Endothelial cell (in vitro differentiated cells): ENCODE measurements around the gene CEL. TPM values are rescaled to one million over a fixed set of nuclear protein-coding genes. Genes with fewer than 3 reads are reported as not detected.
"Not testable (repeated sequence)": the region's sequence is repeated elsewhere in the genome, so short reads cannot be mapped to it uniquely, and the experiment has no call there.

Experiments used
- DNase-seq: peaks from one replicate; pipeline ENCODE4 v3.0.0; 2021; ENCODE audit warnings: low spot score
- H3K27ac Mint-ChIP-seq: one replicate; pipeline ENCODE4 v1.8.0; 2021; ENCODE audit warnings: mixed read lengths, inconsistent platforms; ENCODE audit not compliant: unreplicated experiment
- H3K27me3 Mint-ChIP-seq: one replicate; pipeline ENCODE4 v1.8.0; 2021; ENCODE audit warnings: mild to moderate bottlenecking, moderate library complexity, mixed read lengths, inconsistent platforms; ENCODE audit not compliant: unreplicated experiment
- H3K36me3 Mint-ChIP-seq: one replicate; pipeline ENCODE4 v1.8.0; 2021; ENCODE audit warnings: mild to moderate bottlenecking, low read depth, mixed read lengths, inconsistent platforms; ENCODE audit not compliant: unreplicated experiment
- H3K4me1 Mint-ChIP-seq: one replicate; pipeline ENCODE4 v1.8.0; 2021; ENCODE audit warnings: mild to moderate bottlenecking, mixed read lengths, inconsistent platforms; ENCODE audit not compliant: unreplicated experiment
- H3K4me3 Mint-ChIP-seq: one replicate; pipeline ENCODE4 v1.8.0; 2021; ENCODE audit warnings: mild to moderate bottlenecking, mixed read lengths, inconsistent platforms; ENCODE audit not compliant: unreplicated experiment
- H3K9me3 Mint-ChIP-seq: one replicate; pipeline ENCODE4 v1.8.0; 2021; ENCODE audit warnings: mixed read lengths, inconsistent platforms; ENCODE audit not compliant: unreplicated experiment
- CTCF ChIP-seq: fragments of 200-600 bp; sonication (generic); IDR thresholded peaks from one replicate; pipeline ENCODE4 v1.5.0; 2021; ENCODE audit warnings: antibody characterized with exemption; ENCODE audit not compliant: unreplicated experiment
- total RNA-seq: library from RNA; stranded (reverse); fragmentation: NEBNext Ultra II Directional; extraction: Animal tissue kit (Norgen Biotek cat#: 25700); gene quantifications from one replicate; pipeline ENCODE4 v1.2.1, GENCODE V29; 2021; ENCODE audit not compliant: unreplicated experiment

CEL gene
- total RNA-seq, 1 donor from 2014 or later: 4.2 TPM

- no peak overlapping the region for H3K27ac Mint-ChIP-seq
- peaks cover 4% of the 10 kb centered on the region for H3K4me1 Mint-ChIP-seq
- no peaks in the 10 kb centered on the region for H3K27me3 Mint-ChIP-seq
- no peak overlapping the region for H3K4me3 Mint-ChIP-seq
- DNase-seq: no peak
- H3K9me3 Mint-ChIP-seq: no peaks in the 10 kb centered on the region
- TF ChIP-seq CTCF: no peak
- H3K36me3 Mint-ChIP-seq: no peaks in the 10 kb centered on the region
Observed at GRCh38 chr9:133078486-133078885, 16.7 kb downstream of the CEL start.

- no peaks in the 10 kb centered on the region for H3K27me3 Mint-ChIP-seq
- no peak overlapping the region for H3K27ac Mint-ChIP-seq
- no peaks in the 10 kb centered on the region for H3K9me3 Mint-ChIP-seq
- no peaks in the 10 kb centered on the region for H3K36me3 Mint-ChIP-seq
- no peak for TF ChIP-seq CTCF
- peaks cover 4% of the 10 kb centered on the region for H3K4me1 Mint-ChIP-seq
- H3K4me3 Mint-ChIP-seq: no peak overlapping the region
- DNase-seq: no peak
Observed at GRCh38 chr9:133080161-133080560, 18.4 kb downstream of the CEL start.

GRCh38 chr9:133080786-133081779 lies 19.3 kb downstream of the CEL start:
- H3K4me1 Mint-ChIP-seq, H3K27ac Mint-ChIP-seq, H3K36me3 Mint-ChIP-seq, H3K27me3 Mint-ChIP-seq, H3K4me3 Mint-ChIP-seq, DNase-seq, H3K9me3 Mint-ChIP-seq: not testable (repeated sequence)

- not testable (repeated sequence) for H3K27ac Mint-ChIP-seq, DNase-seq, H3K27me3 Mint-ChIP-seq, H3K4me1 Mint-ChIP-seq, H3K4me3 Mint-ChIP-seq, H3K9me3 Mint-ChIP-seq, H3K36me3 Mint-ChIP-seq
Observed at GRCh38 chr9:133081957-133082644, 20.3 kb downstream of the CEL start.

GRCh38 chr9:133083688-133084087 lies 21.9 kb downstream of the CEL start:
- H3K36me3 Mint-ChIP-seq, H3K27ac Mint-ChIP-seq, DNase-seq, H3K4me3 Mint-ChIP-seq, H3K9me3 Mint-ChIP-seq, H3K27me3 Mint-ChIP-seq, H3K4me1 Mint-ChIP-seq: not testable (repeated sequence)

GRCh38 chr9:133086212-133086860 lies 24.6 kb downstream of the CEL start:
- not testable (repeated sequence) for DNase-seq, H3K36me3 Mint-ChIP-seq, H3K4me1 Mint-ChIP-seq, H3K9me3 Mint-ChIP-seq, H3K27ac Mint-ChIP-seq, H3K27me3 Mint-ChIP-seq, H3K4me3 Mint-ChIP-seq
